ENCODE results near the gene UBR4.

- TF ChIP-seq POLR2A (IDR thresholded peaks at IDR 0.05; ENCODE audit: low read length) (no peak), GATA1 (IDR thresholded peaks at IDR 0.05; ENCODE audit: low read depth, low read length) (no peak)
These were observed 133.0 kb downstream of the UBR4 start for GRCh38 chr1:19076841-19077616.
